ENCODE results near the gene ZIC1. TPM values are rescaled to one million over a fixed set of nuclear protein-coding genes. Genes with fewer than 3 reads are reported as not detected.

Gene ZIC1
- total RNA-seq, 3 donors from 2014 or later, result 0.48 TPM; not detected in 2

DNA sequence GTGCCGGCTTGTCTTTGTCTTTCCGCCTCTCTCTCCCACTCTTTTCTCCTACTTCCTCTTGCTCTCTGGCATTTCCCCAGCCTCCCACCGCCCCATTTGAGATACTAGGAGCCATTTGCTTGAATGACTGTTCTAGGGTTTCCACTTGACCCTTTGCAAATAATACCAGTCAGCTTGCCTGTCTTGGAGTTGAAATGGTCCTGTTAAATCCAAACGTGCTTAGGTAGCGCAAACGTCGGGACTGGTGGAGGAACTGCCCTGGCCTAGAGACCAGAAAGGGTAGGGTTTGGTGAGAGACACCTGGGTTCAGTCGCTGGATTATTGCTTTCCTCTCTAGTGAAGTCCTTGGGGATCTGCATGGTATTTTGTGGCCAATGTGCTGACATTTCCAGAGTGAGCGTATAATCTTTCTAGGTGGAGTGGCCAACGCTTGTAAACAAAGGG lies 10.6 kb downstream of the ZIC1 start:
- no peak for DNase-seq
- H3K9me3 ChIP-seq, result no peaks in the 10 kb centered on the region
- intact Hi-C loops (cut with DNase I, micrococcal nuclease), result no loop called here
- no peaks in the 10 kb centered on the region for H3K36me3 ChIP-seq (ENCODE audit: low read depth)
- no peak for ATAC-seq
- TF ChIP-seq, protein P1, sequence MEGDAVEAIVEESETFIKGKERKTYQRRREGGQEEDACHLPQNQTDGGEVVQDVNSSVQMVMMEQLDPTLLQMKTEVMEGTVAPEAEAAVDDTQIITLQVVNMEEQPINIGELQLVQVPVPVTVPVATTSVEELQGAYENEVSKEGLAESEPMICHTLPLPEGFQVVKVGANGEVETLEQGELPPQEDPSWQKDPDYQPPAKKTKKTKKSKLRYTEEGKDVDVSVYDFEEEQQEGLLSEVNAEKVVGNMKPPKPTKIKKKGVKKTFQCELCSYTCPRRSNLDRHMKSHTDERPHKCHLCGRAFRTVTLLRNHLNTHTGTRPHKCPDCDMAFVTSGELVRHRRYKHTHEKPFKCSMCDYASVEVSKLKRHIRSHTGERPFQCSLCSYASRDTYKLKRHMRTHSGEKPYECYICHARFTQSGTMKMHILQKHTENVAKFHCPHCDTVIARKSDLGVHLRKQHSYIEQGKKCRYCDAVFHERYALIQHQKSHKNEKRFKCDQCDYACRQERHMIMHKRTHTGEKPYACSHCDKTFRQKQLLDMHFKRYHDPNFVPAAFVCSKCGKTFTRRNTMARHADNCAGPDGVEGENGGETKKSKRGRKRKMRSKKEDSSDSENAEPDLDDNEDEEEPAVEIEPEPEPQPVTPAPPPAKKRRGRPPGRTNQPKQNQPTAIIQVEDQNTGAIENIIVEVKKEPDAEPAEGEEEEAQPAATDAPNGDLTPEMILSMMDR (IDR thresholded peaks at IDR 0.05), result no peak
- H3K4me3 ChIP-seq, result no peak overlapping the region
- no peaks in the 10 kb centered on the region for H3K4me1 ChIP-seq (ENCODE audit: low read depth)

DNA sequence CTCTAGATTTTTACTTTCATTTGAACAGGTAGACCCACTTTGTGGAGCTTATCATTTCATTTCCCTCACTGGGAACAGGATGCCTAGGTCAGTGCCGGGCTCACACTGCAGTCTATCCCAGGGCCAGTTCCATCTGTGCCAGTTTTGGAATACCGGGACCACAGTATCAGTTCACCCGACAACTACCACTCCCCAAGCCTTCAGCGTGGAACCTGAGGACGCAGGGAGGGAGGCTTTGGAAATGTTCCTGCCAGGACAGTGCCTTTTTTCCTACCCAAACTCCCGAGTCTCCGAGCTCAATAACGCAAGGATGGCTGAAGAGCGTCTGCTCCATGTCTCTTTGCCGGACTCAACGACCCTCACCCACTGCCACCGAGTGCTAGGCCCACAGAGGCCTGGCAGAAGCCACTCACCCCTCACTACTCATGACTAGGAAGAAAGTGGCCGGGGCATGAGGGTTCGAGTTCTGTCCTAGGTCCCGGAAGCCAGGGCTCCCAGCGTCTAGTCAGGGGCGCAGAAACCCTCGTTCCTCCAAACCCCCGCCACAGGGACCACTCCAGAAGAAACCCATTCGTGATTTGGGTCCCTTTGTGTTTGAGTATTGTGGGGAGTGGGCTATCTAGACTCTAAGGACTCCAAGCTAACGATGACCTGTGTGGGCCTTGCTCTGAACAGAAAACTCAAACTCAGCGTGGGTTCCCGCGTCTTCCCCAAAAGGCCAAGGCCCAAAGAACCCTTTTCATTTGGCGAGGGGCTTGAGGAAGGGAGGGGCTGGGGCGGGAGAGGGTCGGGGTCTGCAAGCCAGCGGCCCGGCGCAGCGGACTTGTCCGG lies 11.4 kb downstream of the ZIC1 start:
- intact Hi-C loops (cut with DNase I, micrococcal nuclease), result no loop called here
- no peak overlapping the region for H3K4me3 ChIP-seq
- no peak for DNase-seq

DNA sequence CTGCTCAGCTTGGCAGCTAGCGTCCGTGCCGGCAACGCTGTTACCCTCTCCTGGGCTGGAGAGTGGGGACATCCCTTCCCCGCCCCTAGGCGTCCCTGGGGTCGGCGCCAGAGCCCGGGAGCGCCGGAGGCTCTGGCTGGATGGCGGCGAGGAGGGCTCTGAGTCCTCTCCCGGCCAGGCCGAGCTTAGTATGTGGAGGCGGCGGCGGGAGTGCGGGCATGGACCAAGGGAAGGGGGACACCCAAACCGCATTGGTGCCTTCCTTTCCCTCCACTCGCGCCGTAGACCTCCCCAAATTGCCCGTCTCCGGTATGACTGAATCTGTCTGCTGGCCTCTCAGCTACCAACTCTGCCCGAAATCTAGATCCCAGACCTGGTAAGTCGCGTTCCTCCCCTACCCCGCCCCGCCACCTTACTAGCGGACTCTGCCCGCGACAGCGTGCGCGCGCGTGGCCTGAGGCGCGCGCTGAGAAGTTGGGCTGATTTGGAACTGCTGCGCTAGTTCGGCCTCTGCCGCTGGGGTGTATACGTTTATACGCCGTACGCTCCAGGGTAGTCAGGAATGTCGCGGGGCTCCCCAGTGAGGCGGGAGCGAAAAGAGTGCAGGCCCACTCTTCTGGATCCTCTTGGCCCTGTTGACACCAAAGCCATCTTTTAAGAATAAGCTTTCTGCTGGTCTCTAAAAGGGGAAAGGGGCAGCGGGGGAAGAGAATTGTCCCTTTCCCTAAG lies 12.2 kb downstream of the ZIC1 start:
- H3K4me1 ChIP-seq (ENCODE audit: low read depth), result no peaks in the 10 kb centered on the region
- TF ChIP-seq, protein P1 (IDR thresholded peaks at IDR 0.05), result no peak
- intact Hi-C loops (cut with DNase I, micrococcal nuclease), result no loop called here
- no peak for ATAC-seq
- no peak overlapping the region for H3K4me3 ChIP-seq
- H3K9me3 ChIP-seq, result no peaks in the 10 kb centered on the region
- no peak for DNase-seq
- no peaks in the 10 kb centered on the region for H3K36me3 ChIP-seq (ENCODE audit: low read depth)

More for the DNA sequence above, 11.4 kb downstream of the ZIC1 start:
- TF ChIP-seq, protein P1 (IDR thresholded peaks at IDR 0.05), result no peak
- Histone ChIP-seq H3K9me3 (no peaks in the 10 kb centered on the region), H3K4me1 (ENCODE audit: low read depth) (no peaks in the 10 kb centered on the region), H3K36me3 (ENCODE audit: low read depth) (no peaks in the 10 kb centered on the region)
- no peak for ATAC-seq

DNA sequence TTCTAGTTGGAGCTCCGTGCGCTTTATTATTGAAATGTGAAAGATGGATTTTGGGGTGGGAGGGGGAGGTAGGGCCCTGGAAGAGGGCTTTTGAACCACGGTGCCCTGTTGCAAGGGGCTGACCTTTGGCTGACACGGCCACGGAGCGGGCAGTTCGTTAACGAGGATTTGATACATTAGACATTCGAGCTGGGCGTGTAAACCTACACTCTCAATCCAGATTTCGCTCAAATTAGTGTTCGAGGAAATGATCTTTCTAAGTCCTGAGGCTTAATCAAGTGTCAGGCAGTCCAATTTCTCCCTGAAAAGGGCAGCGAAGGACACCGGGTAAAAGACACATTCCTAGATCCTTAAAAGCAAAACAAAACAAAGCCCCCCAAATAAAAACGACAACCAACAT lies 13.0 kb downstream of the ZIC1 start:
- Histone ChIP-seq H3K4me1 (ENCODE audit: low read depth) (no peaks in the 10 kb centered on the region), H3K36me3 (ENCODE audit: low read depth) (no peaks in the 10 kb centered on the region), H3K9me3 (no peaks in the 10 kb centered on the region), H3K4me3 (no peak overlapping the region)
- DNase-seq (no peak), ATAC-seq (no peak)
- TF ChIP-seq, protein P1 (IDR thresholded peaks at IDR 0.05), result no peak
- intact Hi-C loops (cut with DNase I, micrococcal nuclease), result no loop called here

DNA sequence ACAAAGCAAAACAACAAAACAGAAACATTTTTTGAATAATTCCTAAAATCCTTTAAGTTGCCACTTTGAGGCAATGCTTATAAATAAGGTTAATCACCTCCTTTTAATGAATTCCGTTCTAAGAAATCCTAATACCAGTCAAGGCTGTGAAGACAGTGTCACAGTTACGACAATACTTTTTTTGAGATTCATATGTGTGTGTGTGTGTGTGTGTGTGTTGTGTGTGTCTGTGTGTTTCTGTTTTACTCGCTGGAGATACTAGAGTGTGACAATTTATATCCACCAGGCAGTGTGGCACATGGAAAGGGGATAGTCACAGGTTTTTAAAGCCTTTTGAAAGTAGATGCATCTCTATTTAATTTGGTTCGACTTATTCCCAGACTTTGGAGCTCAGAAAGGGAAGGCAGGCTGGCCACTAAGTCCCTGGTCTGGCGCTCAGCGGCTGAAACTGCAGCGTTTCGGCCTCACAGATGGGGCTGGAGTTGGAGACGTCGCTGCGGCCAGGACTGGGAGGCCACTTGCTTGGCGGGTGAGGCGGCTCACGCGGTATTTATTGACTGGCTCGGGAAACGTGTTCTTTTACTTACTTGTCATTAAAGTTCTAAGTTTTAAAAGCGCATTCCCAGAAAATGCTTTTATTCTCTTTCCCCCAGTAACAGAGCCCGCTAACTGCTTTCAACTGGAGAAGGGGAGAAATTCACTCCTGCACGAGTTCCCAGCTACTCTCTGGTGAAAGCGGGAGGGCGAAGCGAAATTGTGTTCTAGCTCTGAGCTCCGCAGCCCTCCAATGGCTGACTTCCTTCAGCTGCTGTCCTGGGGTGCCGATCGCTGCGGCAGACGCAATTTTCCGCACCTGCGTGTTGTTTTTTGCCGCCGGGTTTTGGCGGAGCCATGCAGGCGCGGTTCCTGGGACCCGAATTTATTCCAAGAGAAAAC lies 13.7 kb downstream of the ZIC1 start:
- intact Hi-C loops (cut with DNase I, micrococcal nuclease), result no loop called here
- H3K9me3 ChIP-seq, result no peaks in the 10 kb centered on the region

More for the DNA sequence above, 13.7 kb downstream of the ZIC1 start:
- DNase-seq, result no peak
- H3K4me1 ChIP-seq (ENCODE audit: low read depth), result no peaks in the 10 kb centered on the region
- ATAC-seq, result no peak
- no peak overlapping the region for H3K4me3 ChIP-seq
- TF ChIP-seq, protein P1 (IDR thresholded peaks at IDR 0.05), result no peak
- no peaks in the 10 kb centered on the region for H3K36me3 ChIP-seq (ENCODE audit: low read depth)
